ENCODE results near the gene C1orf74. TPM values are rescaled to one million over a fixed set of nuclear protein-coding genes. Genes with fewer than 3 reads are reported as not detected.
A peak's percentile ranks its signal among the peaks of the same experiment; 100 is the strongest.

The C1orf74 gene
- total RNA-seq, 1 experiment from 2014 or later: 6.2 TPM

DNA sequence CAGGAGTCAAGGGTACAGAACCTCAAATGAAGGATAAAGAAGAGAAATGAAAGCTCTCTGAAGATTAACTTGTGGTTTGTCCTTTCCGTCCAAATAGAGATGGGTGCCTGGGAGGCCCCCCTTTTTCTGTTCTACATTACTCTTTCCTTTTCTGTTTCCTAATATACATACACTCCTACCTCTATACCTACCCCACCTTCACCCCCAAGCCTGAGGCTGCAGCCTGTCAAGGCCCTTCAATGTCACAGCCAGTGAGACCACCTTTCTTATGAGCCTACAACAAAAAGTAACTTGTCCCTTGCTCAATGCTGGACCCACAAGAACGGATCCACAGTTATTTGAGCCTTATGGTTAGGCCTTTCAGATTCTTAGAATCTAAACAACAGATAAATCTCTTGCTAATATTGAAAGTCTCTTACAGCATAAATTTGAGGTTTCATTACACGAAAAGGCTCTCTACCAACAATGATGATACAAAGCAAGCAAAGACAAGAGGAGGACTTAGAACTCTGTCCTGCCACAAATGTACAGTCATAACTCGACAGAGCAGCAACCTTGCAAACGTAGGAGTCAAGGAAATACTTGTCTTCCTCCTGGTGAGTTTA lies 32.6 kb downstream of the C1orf74 start:
- no peak for DNase-seq (ENCODE audit: low spot score)
- in situ Hi-C loops (cut with HindIII; ENCODE audit: low sequenced_read_pairs): no loop called here

- in situ Hi-C loops (cut with HindIII; ENCODE audit: low sequenced_read_pairs): no loop called here
- DNase-seq (ENCODE audit: low spot score): no peak
Measured at GRCh38 chr1:209749670-209750323, 34.6 kb downstream of the C1orf74 start.

GRCh38 chr1:209749205-209749604 lies 35.2 kb downstream of the C1orf74 start:
- DNase-seq (ENCODE audit: low spot score): no peak
- in situ Hi-C loops (cut with HindIII; ENCODE audit: low sequenced_read_pairs): no loop called here

GRCh38 chr1:209748620-209749019 lies 35.7 kb downstream of the C1orf74 start:
- in situ Hi-C loops (cut with HindIII; ENCODE audit: low sequenced_read_pairs): no loop called here

DNA sequence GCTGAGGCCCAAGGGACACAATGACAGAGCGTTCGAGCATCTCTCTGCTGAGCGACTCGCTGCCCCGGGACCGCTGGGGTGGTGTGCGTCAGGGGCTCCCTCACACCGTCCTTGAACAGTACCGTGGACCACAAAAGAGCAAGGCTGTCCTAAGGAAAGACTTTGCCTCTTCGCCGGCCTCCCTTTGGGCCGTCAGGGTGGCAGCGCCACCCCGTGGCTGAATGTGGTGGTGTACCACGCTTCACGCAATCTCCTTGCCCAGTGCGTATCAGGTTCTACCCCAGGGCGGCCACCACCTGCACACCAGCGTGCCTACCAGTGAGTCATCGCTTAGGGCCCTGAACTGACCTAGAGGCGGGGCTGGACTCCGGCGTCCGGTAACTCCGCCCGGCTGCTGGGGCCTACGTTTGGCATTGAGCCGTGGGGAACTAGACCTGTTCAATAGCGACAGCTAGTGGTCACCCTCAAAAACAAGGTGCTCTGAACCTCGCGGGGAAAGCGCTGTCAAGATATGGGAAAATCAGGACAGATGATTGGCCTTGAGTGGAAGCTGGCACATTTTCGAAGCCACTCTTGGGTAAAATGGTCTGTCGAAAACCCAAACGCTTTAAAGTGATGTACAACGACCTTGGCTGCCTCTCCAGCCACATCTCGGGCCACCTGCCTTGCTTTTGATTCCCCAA lies 36.6 kb downstream of the C1orf74 start:
- in situ Hi-C loops (cut with HindIII; ENCODE audit: low sequenced_read_pairs): no loop called here
- peak; percentile 70 for DNase-seq (ENCODE audit: low spot score)

More at GRCh38 chr1:209748620-209749019, 35.7 kb downstream of the C1orf74 start:
- DNase-seq (ENCODE audit: low spot score): no peak

- DNase-seq (ENCODE audit: low spot score): no peak
Measured at GRCh38 chr1:209746451-209747165, 37.8 kb downstream of the C1orf74 start.

GRCh38 chr1:209743145-209743482 lies 41.2 kb downstream of the C1orf74 start:
- DNase-seq (ENCODE audit: low spot score): no peak
- in situ Hi-C loops (cut with HindIII; ENCODE audit: low sequenced_read_pairs): no loop called here

More at GRCh38 chr1:209746451-209747165, 37.8 kb downstream of the C1orf74 start:
- in situ Hi-C loops (cut with HindIII; ENCODE audit: low sequenced_read_pairs): no loop called here

- in situ Hi-C loops (cut with HindIII; ENCODE audit: low sequenced_read_pairs): no loop called here
- no peak for DNase-seq (ENCODE audit: low spot score)
Measured at GRCh38 chr1:209742409-209743144, 41.8 kb downstream of the C1orf74 start.

DNA sequence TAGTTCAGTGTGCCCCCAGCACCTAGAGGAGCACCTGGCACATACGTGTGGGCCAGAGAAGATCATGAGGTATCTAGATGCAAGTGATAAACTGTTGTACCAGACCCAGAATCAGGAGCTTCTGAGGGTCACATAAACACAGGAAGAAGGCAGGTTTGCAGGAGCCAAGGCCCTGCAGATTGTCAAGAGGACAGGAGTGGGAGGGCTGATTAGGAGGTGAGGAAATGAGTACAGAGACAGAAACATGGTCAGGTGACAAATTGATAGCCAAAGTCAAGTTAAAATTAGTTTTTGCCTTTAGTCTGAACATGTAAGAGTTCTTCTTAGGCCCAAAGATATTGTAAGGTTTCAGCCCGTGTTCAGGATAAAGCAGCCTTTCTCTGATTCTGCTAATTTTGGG lies 42.5 kb downstream of the C1orf74 start:
- in situ Hi-C loops (cut with HindIII; ENCODE audit: low sequenced_read_pairs): no loop called here

GRCh38 chr1:209741193-209741592 lies 43.2 kb downstream of the C1orf74 start:
- in situ Hi-C loops (cut with HindIII; ENCODE audit: low sequenced_read_pairs): no loop called here
- DNase-seq (ENCODE audit: low spot score): no peak

More for the DNA sequence above, 42.5 kb downstream of the C1orf74 start:
- no peak for DNase-seq (ENCODE audit: low spot score)

GRCh38 chr1:209738270-209738669 lies 46.1 kb downstream of the C1orf74 start:
- in situ Hi-C loops (cut with HindIII; ENCODE audit: low sequenced_read_pairs): no loop called here
- DNase-seq (ENCODE audit: low spot score): no peak

- in situ Hi-C loops (cut with HindIII; ENCODE audit: low sequenced_read_pairs): no loop called here
- no peak for DNase-seq (ENCODE audit: low spot score)
Measured at GRCh38 chr1:209737118-209737505, 47.2 kb downstream of the C1orf74 start.

DNA sequence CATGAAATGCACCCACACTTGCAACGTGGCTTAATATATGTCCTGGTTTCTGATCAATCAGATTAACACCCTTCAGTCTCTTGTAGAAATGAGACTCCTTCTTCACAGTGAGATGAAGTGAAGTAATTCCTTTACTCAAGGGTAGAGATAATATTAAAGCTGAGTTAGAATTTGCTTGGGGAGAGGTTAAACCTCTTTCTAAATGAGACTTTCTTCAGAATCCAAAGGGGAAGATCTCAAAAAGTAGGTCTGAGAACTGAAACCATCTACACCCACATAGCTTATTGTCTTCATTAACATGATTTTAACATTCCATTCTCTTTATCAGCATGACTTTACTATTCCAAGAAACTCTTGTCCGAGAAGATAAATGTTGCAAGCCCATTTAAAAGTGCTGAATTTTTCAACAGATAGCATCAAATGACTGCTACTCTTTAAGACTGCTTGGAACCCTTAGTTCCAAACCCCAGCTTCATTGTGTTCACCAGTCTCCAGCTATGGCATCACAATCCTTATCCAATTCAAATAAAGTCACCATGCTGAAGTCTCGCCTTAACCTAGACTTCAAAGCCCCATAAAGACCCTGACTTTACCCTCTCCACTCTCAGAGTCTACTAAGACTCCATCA lies 47.8 kb downstream of the C1orf74 start:
- DNase-seq (ENCODE audit: low spot score): no peak
- in situ Hi-C loops (cut with HindIII; ENCODE audit: low sequenced_read_pairs): no loop called here

DNA sequence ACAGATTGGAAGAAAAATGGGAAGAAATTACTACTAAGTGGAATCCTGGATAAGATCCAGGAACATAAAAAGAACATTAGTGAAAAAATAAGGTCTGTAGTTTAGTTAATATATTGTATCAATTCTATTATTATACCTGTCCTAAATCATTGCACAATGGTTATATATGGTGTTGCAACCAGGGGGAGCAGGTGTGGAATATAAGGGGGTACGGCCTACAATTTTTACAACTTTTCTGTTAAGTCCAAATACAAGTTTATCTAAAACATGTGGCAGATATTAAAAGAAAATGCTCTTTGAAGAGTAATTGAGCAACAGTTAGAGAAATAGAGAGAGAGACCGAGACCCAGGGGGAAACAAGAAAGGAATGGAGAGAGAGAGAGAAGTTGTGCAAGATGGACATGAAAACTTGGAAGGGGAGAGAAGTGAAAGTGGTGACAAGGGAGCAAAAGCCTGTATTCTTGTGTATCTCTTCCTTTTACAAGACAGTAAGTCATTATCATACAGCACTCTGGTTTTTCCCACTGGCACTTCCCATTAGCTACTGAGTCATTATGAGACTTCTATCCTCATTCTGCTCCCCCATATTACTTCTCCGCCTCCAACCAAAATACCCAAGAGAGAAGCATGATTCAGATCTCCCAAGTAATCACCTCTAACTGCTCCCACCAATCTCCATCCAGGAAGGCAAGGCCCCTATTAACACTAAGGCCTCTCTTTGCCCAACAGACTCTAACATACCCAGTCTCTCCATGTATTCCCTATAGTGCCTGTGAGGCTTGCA lies 50.8 kb downstream of the C1orf74 start:
- no peak for DNase-seq (ENCODE audit: low spot score)
- in situ Hi-C loops (cut with HindIII; ENCODE audit: low sequenced_read_pairs): no loop called here

- in situ Hi-C loops (cut with HindIII; ENCODE audit: low sequenced_read_pairs): no loop called here
Measured at GRCh38 chr1:209732725-209733124, 51.6 kb downstream of the C1orf74 start.

DNA sequence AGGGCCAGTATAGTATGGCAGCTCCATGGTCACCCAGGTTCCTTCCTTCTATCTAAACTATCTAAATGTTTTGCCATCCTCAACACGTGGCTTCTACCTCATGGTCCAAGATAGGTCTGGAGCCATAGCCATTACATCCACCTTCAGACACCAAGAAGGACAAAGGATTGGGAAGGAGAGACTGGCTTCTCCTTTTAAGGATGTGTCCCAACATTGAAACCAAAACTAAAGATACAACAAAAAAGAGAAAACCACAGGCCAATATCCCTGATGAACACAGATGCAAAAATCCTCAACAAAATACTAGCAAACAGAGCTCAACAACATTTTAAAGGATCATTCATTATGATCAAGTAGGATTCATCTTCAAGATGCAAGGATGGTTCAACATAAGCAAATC lies 54.9 kb downstream of the C1orf74 start:
- no peak for DNase-seq (ENCODE audit: low spot score)
- in situ Hi-C loops (cut with HindIII; ENCODE audit: low sequenced_read_pairs): no loop called here

More at GRCh38 chr1:209732725-209733124, 51.6 kb downstream of the C1orf74 start:
- DNase-seq (ENCODE audit: low spot score): no peak
